ENCODE measurements around the gene KIF3B. TPM values are rescaled to one million over a fixed set of nuclear protein-coding genes. Genes with fewer than 3 reads are reported as not detected.

Gene KIF3B
- total and polyA plus RNA-seq, 2 of the 13 experiments (the other 11 are each of a cell fraction or from before 2014, with no cell fraction given) = 23.6 to 28.8 TPM

DNA sequence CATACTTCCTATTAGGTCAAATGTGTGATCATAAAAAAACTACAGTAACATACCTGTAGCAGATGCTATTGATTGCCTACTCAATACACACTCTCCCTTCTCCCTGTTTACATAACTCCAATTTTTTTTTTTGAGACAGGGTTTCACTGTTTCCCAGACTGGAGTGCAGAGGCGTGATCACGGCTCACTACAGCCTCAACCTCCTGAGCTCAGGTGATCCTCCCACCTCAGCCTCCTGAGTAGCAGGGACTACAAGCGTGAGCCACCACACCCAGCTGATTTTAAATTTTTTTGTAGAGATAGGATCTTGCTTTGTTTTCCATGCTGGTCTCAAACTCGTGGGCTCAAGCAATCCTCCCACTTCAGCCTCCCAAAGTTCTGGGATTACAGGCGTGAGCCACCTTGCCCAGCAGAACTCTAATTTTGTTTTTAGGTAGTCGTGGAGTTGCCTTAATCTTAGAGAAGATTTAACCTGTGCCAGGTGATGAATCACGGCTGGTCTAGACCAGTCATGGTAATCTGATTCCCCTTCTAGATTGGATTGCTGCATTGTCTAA lies 14.0 kb upstream of the KIF3B start (continued):
- TF ChIP-seq, protein P1, sequence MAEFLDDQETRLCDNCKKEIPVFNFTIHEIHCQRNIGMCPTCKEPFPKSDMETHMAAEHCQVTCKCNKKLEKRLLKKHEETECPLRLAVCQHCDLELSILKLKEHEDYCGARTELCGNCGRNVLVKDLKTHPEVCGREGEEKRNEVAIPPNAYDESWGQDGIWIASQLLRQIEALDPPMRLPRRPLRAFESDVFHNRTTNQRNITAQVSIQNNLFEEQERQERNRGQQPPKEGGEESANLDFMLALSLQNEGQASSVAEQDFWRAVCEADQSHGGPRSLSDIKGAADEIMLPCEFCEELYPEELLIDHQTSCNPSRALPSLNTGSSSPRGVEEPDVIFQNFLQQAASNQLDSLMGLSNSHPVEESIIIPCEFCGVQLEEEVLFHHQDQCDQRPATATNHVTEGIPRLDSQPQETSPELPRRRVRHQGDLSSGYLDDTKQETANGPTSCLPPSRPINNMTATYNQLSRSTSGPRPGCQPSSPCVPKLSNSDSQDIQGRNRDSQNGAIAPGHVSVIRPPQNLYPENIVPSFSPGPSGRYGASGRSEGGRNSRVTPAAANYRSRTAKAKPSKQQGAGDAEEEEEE (CRISPR knock-in tag; IDR thresholded peaks at IDR 0.05; ENCODE audit: borderline replicate concordance) = no peak
- TF ChIP-seq, protein P2, sequence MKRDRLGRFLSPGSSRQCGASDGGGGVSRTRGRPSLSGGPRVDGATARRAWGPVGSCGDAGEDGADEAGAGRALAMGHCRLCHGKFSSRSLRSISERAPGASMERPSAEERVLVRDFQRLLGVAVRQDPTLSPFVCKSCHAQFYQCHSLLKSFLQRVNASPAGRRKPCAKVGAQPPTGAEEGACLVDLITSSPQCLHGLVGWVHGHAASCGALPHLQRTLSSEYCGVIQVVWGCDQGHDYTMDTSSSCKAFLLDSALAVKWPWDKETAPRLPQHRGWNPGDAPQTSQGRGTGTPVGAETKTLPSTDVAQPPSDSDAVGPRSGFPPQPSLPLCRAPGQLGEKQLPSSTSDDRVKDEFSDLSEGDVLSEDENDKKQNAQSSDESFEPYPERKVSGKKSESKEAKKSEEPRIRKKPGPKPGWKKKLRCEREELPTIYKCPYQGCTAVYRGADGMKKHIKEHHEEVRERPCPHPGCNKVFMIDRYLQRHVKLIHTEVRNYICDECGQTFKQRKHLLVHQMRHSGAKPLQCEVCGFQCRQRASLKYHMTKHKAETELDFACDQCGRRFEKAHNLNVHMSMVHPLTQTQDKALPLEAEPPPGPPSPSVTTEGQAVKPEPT (CRISPR knock-in tag; IDR thresholded peaks at IDR 0.05; ENCODE audit: low read depth) = no peak
- TF ChIP-seq ZNF264 (CRISPR knock-in tag; IDR thresholded peaks at IDR 0.05) (peak; percentile 83; the same call in 1 of the 2 replicates), AKAP8 (CRISPR knock-in tag; IDR thresholded peaks at IDR 0.05) (no peak), STAG1 (CRISPR knock-in tag; IDR thresholded peaks at IDR 0.05) (no peak), SP140L (CRISPR knock-in tag; IDR thresholded peaks at IDR 0.05; ENCODE audit: borderline replicate concordance) (no peak), HNRNPUL1 (IDR thresholded peaks at IDR 0.05; ENCODE audit: low read depth, low read length) (no peak), HNRNPK (IDR thresholded peaks at IDR 0.05; ENCODE audit: low read depth, low read length, poor library complexity, severe bottlenecking) (no peak), BRCA1 (CRISPR knock-in tag; IDR thresholded peaks at IDR 0.05) (no peak), REXO4 (CRISPR knock-in tag; IDR thresholded peaks at IDR 0.05; ENCODE audit: borderline replicate concordance) (no peak), ZNF207 (IDR thresholded peaks at IDR 0.05; ENCODE audit: borderline replicate concordance) (no peak), DR1 (CRISPR knock-in tag; IDR thresholded peaks at IDR 0.05) (no peak), TAF1 (CRISPR knock-in tag; IDR thresholded peaks at IDR 0.05) (no peak)
- TF ChIP-seq, protein P3, sequence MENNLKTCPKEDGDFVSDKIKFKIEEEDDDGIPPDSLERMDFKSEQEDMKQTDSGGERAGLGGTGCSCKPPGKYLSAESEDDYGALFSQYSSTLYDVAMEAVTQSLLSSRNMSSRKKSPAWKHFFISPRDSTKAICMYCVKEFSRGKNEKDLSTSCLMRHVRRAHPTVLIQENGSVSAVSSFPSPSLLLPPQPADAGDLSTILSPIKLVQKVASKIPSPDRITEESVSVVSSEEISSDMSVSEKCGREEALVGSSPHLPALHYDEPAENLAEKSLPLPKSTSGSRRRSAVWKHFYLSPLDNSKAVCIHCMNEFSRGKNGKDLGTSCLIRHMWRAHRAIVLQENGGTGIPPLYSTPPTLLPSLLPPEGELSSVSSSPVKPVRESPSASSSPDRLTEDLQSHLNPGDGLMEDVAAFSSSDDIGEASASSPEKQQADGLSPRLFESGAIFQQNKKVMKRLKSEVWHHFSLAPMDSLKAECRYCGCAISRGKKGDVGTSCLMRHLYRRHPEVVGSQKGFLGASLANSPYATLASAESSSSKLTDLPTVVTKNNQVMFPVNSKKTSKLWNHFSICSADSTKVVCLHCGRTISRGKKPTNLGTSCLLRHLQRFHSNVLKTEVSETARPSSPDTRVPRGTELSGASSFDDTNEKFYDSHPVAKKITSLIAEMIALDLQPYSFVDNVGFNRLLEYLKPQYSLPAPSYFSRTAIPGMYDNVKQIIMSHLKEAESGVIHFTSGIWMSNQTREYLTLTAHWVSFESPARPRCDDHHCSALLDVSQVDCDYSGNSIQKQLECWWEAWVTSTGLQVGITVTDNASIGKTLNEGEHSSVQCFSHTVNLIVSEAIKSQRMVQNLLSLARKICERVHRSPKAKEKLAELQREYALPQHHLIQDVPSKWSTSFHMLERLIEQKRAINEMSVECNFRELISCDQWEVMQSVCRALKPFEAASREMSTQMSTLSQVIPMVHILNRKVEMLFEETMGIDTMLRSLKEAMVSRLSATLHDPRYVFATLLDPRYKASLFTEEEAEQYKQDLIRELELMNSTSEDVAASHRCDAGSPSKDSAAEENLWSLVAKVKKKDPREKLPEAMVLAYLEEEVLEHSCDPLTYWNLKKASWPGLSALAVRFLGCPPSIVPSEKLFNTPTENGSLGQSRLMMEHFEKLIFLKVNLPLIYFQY (CRISPR knock-in tag; IDR thresholded peaks at IDR 0.05; ENCODE audit: borderline replicate concordance) = 0 out of 2 replicates have a peak, but pooled peaks have one; percentile 43
- TF ChIP-seq, protein P4, sequence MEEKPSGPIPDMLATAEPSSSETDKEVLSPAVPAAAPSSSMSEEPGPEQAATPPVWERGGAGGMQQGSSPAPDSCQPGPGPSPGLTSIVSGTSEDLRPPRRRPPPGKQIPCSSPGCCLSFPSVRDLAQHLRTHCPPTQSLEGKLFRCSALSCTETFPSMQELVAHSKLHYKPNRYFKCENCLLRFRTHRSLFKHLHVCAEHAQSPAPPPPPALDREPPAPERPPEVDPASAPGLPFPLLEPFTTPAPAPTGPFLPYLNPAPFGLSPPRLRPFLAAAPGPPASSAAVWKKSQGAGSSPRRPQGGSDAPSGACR (CRISPR knock-in tag; IDR thresholded peaks at IDR 0.05) = 0 out of 2 replicates have a peak, but pooled peaks have one; percentile 81
- TF ChIP-seq, protein P5, sequence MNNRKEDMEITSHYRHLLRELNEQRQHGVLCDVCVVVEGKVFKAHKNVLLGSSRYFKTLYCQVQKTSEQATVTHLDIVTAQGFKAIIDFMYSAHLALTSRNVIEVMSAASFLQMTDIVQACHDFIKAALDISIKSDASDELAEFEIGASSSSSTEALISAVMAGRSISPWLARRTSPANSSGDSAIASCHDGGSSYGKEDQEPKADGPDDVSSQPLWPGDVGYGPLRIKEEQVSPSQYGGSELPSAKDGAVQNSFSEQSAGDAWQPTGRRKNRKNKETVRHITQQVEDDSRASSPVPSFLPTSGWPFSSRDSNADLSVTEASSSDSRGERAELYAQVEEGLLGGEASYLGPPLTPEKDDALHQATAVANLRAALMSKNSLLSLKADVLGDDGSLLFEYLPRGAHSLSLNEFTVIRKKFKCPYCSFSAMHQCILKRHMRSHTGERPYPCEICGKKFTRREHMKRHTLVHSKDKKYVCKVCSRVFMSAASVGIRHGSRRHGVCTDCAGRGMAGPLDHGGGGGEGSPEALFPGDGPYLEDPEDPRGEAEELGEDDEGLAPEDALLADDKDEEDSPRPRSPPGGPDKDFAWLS (CRISPR knock-in tag; IDR thresholded peaks at IDR 0.05; ENCODE audit: borderline replicate concordance) = no peak
